Natural killer cell (primary cell): ENCODE measurements around the gene KIF1A. TPM values are rescaled to one million over a fixed set of nuclear protein-coding genes. Genes with fewer than 3 reads are reported as not detected.
"Not testable (repeated sequence)": the region's sequence is repeated elsewhere in the genome, so short reads cannot be mapped to it uniquely, and the experiment has no call there.

Source experiments
- ATAC-seq, 3 donors: fragments of 150-1000 bp in 2 of 3; fragments of 200-7000 bp in 1 of 3; cut with Tn5 transposase; 1 replicate in 1 of 3; 2 replicates in 2 of 3; pipeline ENCODE4 v1.10.0; 2021; ENCODE audit warnings: mild to moderate bottlenecking in 2 of 3, moderate library complexity in 2 of 3
- DNase-seq, 2 donors: peaks; one replicate each; pipeline versions ENCODE4 v3.0.0 to v3.0.0-alpha.2; 2013 to 2021; ENCODE audit warnings: mixed read lengths in 1 of 2
- H3K27ac ChIP-seq: one replicate; pipeline ENCODE4 v1.5.1; 2013; ENCODE audit warnings: mild to moderate bottlenecking, low read length
- H3K27me3 ChIP-seq: one replicate; pipeline ENCODE4 v1.6.1; 2013; ENCODE audit warnings: low read length; ENCODE audit not compliant: control insufficient read depth, insufficient read depth
- H3K36me3 ChIP-seq: one replicate; pipeline ENCODE4 v1.6.1; 2013; ENCODE audit warnings: low read length; ENCODE audit not compliant: control insufficient read depth, insufficient read depth
- H3K4me1 ChIP-seq: one replicate; pipeline ENCODE4 v1.6.1; 2013; ENCODE audit warnings: low read length; ENCODE audit not compliant: control insufficient read depth, insufficient read depth
- H3K4me3 ChIP-seq: one replicate; pipeline ENCODE4 v1.5.1; 2013; ENCODE audit warnings: low read length
- H3K9me3 ChIP-seq: one replicate; pipeline ENCODE4 v1.6.1; 2013; ENCODE audit warnings: low read length; ENCODE audit not compliant: control insufficient read depth, insufficient read depth
- H3K27ac Mint-ChIP-seq, 2 donors: one replicate each; pipeline ENCODE4 v1.8.0; 2022; ENCODE audit warnings: mild to moderate bottlenecking in 2 of 2, mixed read lengths in 2 of 2, moderate library complexity in 1 of 2
- H3K27me3 Mint-ChIP-seq, 2 donors: one replicate each; pipeline ENCODE4 v1.8.0; 2022; ENCODE audit warnings: low read depth in 2 of 2, mixed read lengths in 2 of 2
- H3K36me3 Mint-ChIP-seq: one replicate; pipeline ENCODE4 v1.8.0; 2022; ENCODE audit warnings: mixed read lengths
- H3K4me1 Mint-ChIP-seq, 2 donors: one replicate each; pipeline ENCODE4 v1.8.0; 2022; ENCODE audit warnings: mixed read lengths in 2 of 2
- H3K4me3 Mint-ChIP-seq: one replicate; pipeline ENCODE4 v1.8.0; 2022; ENCODE audit warnings: mild to moderate bottlenecking, moderate library complexity, mixed read lengths
- H3K9me3 Mint-ChIP-seq, 2 donors: one replicate each; pipeline ENCODE4 v1.8.0; 2022; ENCODE audit warnings: mixed read lengths in 2 of 2
- WGBS: methylation state at CpG from one replicate; pipeline ENCODE4 v1.1.7; 2013; ENCODE audit warnings: missing lambda C conversion rate; ENCODE audit not compliant: insufficient coverage; 5-methylcytosine and 5-hydroxymethylcytosine counted together
- intact Hi-C: fragments of 100-400 bp; cut with micrococcal nuclease; formaldehyde crosslinking; loops from one replicate; pipeline ENCODE4 v1.14.2; 2022
- total RNA-seq, 4 donors: library from RNA; stranded (reverse); fragments of 120-200 nt in 1 of 4; gene quantifications; one replicate each; pipeline versions ENCODE4 v1.2.3 to v1.2.4, GENCODE V29; 2013 to 2022
- TF ChIP-seq, protein P1 (sequence below): fragments of 200-600 bp; IDR thresholded peaks from one replicate; pipeline ENCODE4 v1.8.0; 2022; ENCODE audit warnings: antibody characterized with exemption

Gene KIF1A
- total RNA-seq, 3 donors from 2014 or later (not counting 1 experiment from before 2014, with no cell fraction given): 0.09 TPM; not detected in 2

GRCh38 chr2:240701736-240702639, 118.0 kb downstream of the KIF1A start:
- H3K27ac Mint-ChIP-seq: no peak overlapping the region
- TF ChIP-seq, protein P1, sequence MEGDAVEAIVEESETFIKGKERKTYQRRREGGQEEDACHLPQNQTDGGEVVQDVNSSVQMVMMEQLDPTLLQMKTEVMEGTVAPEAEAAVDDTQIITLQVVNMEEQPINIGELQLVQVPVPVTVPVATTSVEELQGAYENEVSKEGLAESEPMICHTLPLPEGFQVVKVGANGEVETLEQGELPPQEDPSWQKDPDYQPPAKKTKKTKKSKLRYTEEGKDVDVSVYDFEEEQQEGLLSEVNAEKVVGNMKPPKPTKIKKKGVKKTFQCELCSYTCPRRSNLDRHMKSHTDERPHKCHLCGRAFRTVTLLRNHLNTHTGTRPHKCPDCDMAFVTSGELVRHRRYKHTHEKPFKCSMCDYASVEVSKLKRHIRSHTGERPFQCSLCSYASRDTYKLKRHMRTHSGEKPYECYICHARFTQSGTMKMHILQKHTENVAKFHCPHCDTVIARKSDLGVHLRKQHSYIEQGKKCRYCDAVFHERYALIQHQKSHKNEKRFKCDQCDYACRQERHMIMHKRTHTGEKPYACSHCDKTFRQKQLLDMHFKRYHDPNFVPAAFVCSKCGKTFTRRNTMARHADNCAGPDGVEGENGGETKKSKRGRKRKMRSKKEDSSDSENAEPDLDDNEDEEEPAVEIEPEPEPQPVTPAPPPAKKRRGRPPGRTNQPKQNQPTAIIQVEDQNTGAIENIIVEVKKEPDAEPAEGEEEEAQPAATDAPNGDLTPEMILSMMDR: no peak
- Histone ChIP-seq H3K4me3 (no peak overlapping the region), H3K27ac (no peak overlapping the region), H3K4me1 (no peaks in the 10 kb centered on the region), H3K36me3 (no peaks in the 10 kb centered on the region), H3K27me3 (peaks cover 2% of the 10 kb centered on the region), H3K9me3 (no peaks in the 10 kb centered on the region)
- no peaks in the 10 kb centered on the region for H3K9me3 Mint-ChIP-seq
- intact Hi-C loops: loop anchor here (10.0 kb wide), 1 partner anchor 187 kb away; no protein-coding TSS in a partner anchor
- H3K27me3 Mint-ChIP-seq: peaks cover 11 to 13% of the 10 kb centered on the region in 2 donors
- 94% methylated on average over 30 of the region's 30 CpGs for WGBS
- peaks cover 8 to 15% of the 10 kb centered on the region in 2 donors for H3K4me1 Mint-ChIP-seq
- H3K36me3 Mint-ChIP-seq: no peaks in the 10 kb centered on the region
- DNase-seq: no peak
- H3K4me3 Mint-ChIP-seq: no peak overlapping the region
- no peak for ATAC-seq

DNA sequence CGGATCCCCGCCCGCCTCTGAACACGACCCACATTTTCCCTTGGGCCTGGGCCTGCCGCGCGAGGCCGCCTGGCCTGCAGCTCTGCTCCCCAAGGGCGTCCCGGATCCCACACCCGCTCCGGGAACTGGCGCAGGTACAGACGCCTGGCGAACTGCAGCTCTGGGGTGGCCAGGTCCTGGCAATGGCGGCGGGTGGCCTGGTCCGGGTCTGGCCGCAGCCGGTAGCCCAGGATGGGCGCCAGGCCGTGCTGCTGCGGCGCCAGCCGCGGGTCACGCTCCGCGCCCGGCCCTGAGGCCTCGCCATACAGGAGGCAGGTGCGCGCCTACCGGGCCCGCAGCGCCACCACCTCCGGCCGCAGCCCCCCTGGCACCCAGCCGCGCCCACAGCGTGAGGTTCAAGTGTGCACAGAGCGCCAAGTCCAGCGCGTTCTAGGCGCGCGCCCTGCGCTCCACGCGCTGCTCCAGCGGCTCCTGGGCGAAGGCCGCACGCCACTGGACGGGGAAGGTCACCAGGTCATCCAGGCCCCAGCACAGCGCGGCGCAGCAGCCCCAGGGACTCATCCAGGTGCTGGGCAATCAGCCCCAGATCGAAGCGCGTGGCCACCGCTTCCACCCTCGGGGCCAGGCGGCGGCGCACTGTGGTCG, 118.8 kb downstream of the KIF1A start:
- no peak for DNase-seq
- 88% methylated on average over 67 of the region's 67 CpGs for WGBS
- intact Hi-C loops: loop anchor here (10.0 kb wide), 1 partner anchor 186 kb away; no protein-coding TSS in a partner anchor
- no peak overlapping the region for H3K27ac ChIP-seq
- Mint-ChIP-seq H3K27ac (no peak overlapping the region), H3K27me3 (peaks cover 11 to 13% of the 10 kb centered on the region in 2 donors), H3K4me3 (no peak overlapping the region), H3K4me1 (peaks cover 8 to 15% of the 10 kb centered on the region in 2 donors), H3K9me3 (no peaks in the 10 kb centered on the region), H3K36me3 (no peaks in the 10 kb centered on the region)
- ATAC-seq: peak in 1 of 3 donors; percentile 18
- no peaks in the 10 kb centered on the region for H3K36me3 ChIP-seq
- no peaks in the 10 kb centered on the region for H3K9me3 ChIP-seq
- peaks cover 2% of the 10 kb centered on the region for H3K27me3 ChIP-seq
- H3K4me3 ChIP-seq: no peak overlapping the region
- H3K4me1 ChIP-seq: no peaks in the 10 kb centered on the region
- TF ChIP-seq, protein P1: no peak

- not testable (repeated sequence) for H3K27ac Mint-ChIP-seq, H3K4me1 ChIP-seq, H3K9me3 Mint-ChIP-seq, H3K4me3 Mint-ChIP-seq, ATAC-seq, H3K36me3 Mint-ChIP-seq, H3K27me3 ChIP-seq, H3K9me3 ChIP-seq, H3K36me3 ChIP-seq, DNase-seq, H3K27ac ChIP-seq, H3K4me3 ChIP-seq
- peaks cover 11 to 12% of the 10 kb centered on the region in 2 donors for H3K27me3 Mint-ChIP-seq
- intact Hi-C loops: loop anchor here (10.0 kb wide), 1 partner anchor 186 kb away; no protein-coding TSS in a partner anchor
- H3K4me1 Mint-ChIP-seq: peaks cover 7 to 14% of the 10 kb centered on the region in 2 donors
- 87% methylated on average over 17 of the region's 21 CpGs for WGBS
Observed at GRCh38 chr2:240700616-240701015, 119.4 kb downstream of the KIF1A start.

GRCh38 chr2:240699835-240700234, 120.2 kb downstream of the KIF1A start:
- H3K4me1 Mint-ChIP-seq, DNase-seq, H3K4me3 ChIP-seq, H3K9me3 ChIP-seq, H3K27me3 ChIP-seq, H3K27ac Mint-ChIP-seq, ATAC-seq, H3K27ac ChIP-seq, H3K27me3 Mint-ChIP-seq, H3K36me3 Mint-ChIP-seq, H3K9me3 Mint-ChIP-seq, H3K4me3 Mint-ChIP-seq, H3K4me1 ChIP-seq, H3K36me3 ChIP-seq: not testable (repeated sequence)
- intact Hi-C loops: loop anchor here (10.0 kb wide), 1 partner anchor 185 kb away; no protein-coding TSS in a partner anchor
- 71% methylated on average over 6 of the region's 8 CpGs for WGBS

- H3K27ac Mint-ChIP-seq, H3K36me3 ChIP-seq, H3K9me3 Mint-ChIP-seq, H3K4me1 Mint-ChIP-seq, H3K27ac ChIP-seq, H3K9me3 ChIP-seq, intact Hi-C loops, H3K4me3 ChIP-seq, H3K4me1 ChIP-seq, H3K36me3 Mint-ChIP-seq, H3K27me3 Mint-ChIP-seq, H3K4me3 Mint-ChIP-seq, DNase-seq, H3K27me3 ChIP-seq: not testable (repeated sequence)
- no CpG with 5 or more reads among the region's 33 CpGs for WGBS
- ATAC-seq: peak; percentile 8 to 41 (median 26)
Observed at GRCh38 chr2:240698852-240699561, 121.0 kb downstream of the KIF1A start.

GRCh38 chr2:240696469-240696868, 123.5 kb downstream of the KIF1A start:
- intact Hi-C loops, H3K36me3 Mint-ChIP-seq, H3K9me3 ChIP-seq, H3K36me3 ChIP-seq, H3K4me1 ChIP-seq, H3K9me3 Mint-ChIP-seq, H3K27me3 ChIP-seq, H3K4me3 Mint-ChIP-seq, H3K27ac ChIP-seq, H3K27ac Mint-ChIP-seq, DNase-seq, H3K27me3 Mint-ChIP-seq, H3K4me1 Mint-ChIP-seq, H3K4me3 ChIP-seq, ATAC-seq: not testable (repeated sequence)
- 92% methylated on average over 2 of the region's 13 CpGs for WGBS
